ENCODE measurements around the gene EGLN3.

EGLN3 gene

GRCh38 chr14:33931461-33931860, 19.4 kb downstream of the EGLN3 start (continued):
- TF ChIP-seq, protein P1, sequence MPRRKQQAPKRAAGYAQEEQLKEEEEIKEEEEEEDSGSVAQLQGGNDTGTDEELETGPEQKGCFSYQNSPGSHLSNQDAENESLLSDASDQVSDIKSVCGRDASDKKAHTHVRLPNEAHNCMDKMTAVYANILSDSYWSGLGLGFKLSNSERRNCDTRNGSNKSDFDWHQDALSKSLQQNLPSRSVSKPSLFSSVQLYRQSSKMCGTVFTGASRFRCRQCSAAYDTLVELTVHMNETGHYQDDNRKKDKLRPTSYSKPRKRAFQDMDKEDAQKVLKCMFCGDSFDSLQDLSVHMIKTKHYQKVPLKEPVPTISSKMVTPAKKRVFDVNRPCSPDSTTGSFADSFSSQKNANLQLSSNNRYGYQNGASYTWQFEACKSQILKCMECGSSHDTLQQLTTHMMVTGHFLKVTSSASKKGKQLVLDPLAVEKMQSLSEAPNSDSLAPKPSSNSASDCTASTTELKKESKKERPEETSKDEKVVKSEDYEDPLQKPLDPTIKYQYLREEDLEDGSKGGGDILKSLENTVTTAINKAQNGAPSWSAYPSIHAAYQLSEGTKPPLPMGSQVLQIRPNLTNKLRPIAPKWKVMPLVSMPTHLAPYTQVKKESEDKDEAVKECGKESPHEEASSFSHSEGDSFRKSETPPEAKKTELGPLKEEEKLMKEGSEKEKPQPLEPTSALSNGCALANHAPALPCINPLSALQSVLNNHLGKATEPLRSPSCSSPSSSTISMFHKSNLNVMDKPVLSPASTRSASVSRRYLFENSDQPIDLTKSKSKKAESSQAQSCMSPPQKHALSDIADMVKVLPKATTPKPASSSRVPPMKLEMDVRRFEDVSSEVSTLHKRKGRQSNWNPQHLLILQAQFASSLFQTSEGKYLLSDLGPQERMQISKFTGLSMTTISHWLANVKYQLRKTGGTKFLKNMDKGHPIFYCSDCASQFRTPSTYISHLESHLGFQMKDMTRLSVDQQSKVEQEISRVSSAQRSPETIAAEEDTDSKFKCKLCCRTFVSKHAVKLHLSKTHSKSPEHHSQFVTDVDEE (CRISPR knock-in tag; IDR thresholded peaks at IDR 0.05) = no peak
- TF ChIP-seq, protein P2, sequence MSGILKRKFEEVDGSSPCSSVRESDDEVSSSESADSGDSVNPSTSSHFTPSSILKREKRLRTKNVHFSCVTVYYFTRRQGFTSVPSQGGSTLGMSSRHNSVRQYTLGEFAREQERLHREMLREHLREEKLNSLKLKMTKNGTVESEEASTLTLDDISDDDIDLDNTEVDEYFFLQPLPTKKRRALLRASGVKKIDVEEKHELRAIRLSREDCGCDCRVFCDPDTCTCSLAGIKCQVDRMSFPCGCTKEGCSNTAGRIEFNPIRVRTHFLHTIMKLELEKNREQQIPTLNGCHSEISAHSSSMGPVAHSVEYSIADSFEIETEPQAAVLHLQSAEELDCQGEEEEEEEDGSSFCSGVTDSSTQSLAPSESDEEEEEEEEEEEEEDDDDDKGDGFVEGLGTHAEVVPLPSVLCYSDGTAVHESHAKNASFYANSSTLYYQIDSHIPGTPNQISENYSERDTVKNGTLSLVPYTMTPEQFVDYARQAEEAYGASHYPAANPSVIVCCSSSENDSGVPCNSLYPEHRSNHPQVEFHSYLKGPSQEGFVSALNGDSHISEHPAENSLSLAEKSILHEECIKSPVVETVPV (CRISPR knock-in tag; IDR thresholded peaks at IDR 0.05) = no peak
- no peak for TF ChIP-seq ZNF70 (CRISPR knock-in tag; IDR thresholded peaks at IDR 0.05)
- no peak for TF ChIP-seq BACH2 (CRISPR knock-in tag; IDR thresholded peaks at IDR 0.05; ENCODE audit: borderline replicate concordance)
- no peak for TF ChIP-seq PPARA (CRISPR knock-in tag; IDR thresholded peaks at IDR 0.05; ENCODE audit: borderline replicate concordance)

- TF ChIP-seq, protein P3, sequence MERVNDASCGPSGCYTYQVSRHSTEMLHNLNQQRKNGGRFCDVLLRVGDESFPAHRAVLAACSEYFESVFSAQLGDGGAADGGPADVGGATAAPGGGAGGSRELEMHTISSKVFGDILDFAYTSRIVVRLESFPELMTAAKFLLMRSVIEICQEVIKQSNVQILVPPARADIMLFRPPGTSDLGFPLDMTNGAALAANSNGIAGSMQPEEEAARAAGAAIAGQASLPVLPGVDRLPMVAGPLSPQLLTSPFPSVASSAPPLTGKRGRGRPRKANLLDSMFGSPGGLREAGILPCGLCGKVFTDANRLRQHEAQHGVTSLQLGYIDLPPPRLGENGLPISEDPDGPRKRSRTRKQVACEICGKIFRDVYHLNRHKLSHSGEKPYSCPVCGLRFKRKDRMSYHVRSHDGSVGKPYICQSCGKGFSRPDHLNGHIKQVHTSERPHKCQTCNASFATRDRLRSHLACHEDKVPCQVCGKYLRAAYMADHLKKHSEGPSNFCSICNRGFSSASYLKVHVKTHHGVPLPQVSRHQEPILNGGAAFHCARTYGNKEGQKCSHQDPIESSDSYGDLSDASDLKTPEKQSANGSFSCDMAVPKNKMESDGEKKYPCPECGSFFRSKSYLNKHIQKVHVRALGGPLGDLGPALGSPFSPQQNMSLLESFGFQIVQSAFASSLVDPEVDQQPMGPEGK (CRISPR knock-in tag; IDR thresholded peaks at IDR 0.05; ENCODE audit: borderline replicate concordance) = no peak
- no peak for TF ChIP-seq TCF4 (CRISPR knock-in tag; IDR thresholded peaks at IDR 0.05; ENCODE audit: borderline replicate concordance)
- no peak for TF ChIP-seq ZNF565 (CRISPR knock-in tag; conservative IDR thresholded peaks at IDR 0.05; ENCODE audit: low read depth)
- TF ChIP-seq GLIS3 (CRISPR knock-in tag; IDR thresholded peaks at IDR 0.05) = no peak
- no peak for TF ChIP-seq RARB (CRISPR knock-in tag; IDR thresholded peaks at IDR 0.05)
- no peak for TF ChIP-seq TOX (CRISPR knock-in tag; IDR thresholded peaks at IDR 0.05; ENCODE audit: borderline replicate concordance)
- no peak for TF ChIP-seq ZNF70 (CRISPR knock-in tag; IDR thresholded peaks at IDR 0.05)
- TF ChIP-seq, protein P2 (CRISPR knock-in tag; IDR thresholded peaks at IDR 0.05) = no peak
- no peak for TF ChIP-seq SNAI2 (CRISPR knock-in tag; IDR thresholded peaks at IDR 0.05)
- no peak for TF ChIP-seq ZNF8 (CRISPR knock-in tag; IDR thresholded peaks at IDR 0.05)
- TF ChIP-seq ZFP3 (CRISPR knock-in tag; IDR thresholded peaks at IDR 0.05) = no peak
- no peak for TF ChIP-seq ZFP30 (CRISPR knock-in tag; IDR thresholded peaks at IDR 0.05)
- no peak for TF ChIP-seq ZC3H10 (CRISPR knock-in tag; IDR thresholded peaks at IDR 0.05)
- no peak for ATAC-seq
Observed at GRCh38 chr14:33930439-33930838, 20.4 kb downstream of the EGLN3 start.

GRCh38 chr14:33929799-33930408, 21.0 kb downstream of the EGLN3 start:
- no peak for TF ChIP-seq ZNF70 (CRISPR knock-in tag; IDR thresholded peaks at IDR 0.05)
- TF ChIP-seq, protein P3 (CRISPR knock-in tag; IDR thresholded peaks at IDR 0.05; ENCODE audit: borderline replicate concordance) = no peak
- TF ChIP-seq TCF4 (CRISPR knock-in tag; IDR thresholded peaks at IDR 0.05; ENCODE audit: borderline replicate concordance) = no peak
- TF ChIP-seq ZNF8 (CRISPR knock-in tag; IDR thresholded peaks at IDR 0.05) = no peak
- TF ChIP-seq ESRRG (CRISPR knock-in tag; IDR thresholded peaks at IDR 0.05) = no peak
- TF ChIP-seq, protein P4, sequence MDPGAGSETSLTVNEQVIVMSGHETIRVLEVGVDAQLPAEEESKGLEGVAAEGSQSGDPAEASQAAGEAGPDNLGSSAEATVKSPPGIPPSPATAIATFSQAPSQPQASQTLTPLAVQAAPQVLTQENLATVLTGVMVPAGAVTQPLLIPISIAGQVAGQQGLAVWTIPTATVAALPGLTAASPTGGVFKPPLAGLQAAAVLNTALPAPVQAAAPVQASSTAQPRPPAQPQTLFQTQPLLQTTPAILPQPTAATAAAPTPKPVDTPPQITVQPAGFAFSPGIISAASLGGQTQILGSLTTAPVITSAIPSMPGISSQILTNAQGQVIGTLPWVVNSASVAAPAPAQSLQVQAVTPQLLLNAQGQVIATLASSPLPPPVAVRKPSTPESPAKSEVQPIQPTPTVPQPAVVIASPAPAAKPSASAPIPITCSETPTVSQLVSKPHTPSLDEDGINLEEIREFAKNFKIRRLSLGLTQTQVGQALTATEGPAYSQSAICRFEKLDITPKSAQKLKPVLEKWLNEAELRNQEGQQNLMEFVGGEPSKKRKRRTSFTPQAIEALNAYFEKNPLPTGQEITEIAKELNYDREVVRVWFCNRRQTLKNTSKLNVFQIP (CRISPR knock-in tag; IDR thresholded peaks at IDR 0.05; ENCODE audit: borderline replicate concordance, low read depth) = no peak
- TF ChIP-seq, protein P1 (CRISPR knock-in tag; IDR thresholded peaks at IDR 0.05) = no peak
- TF ChIP-seq, protein P2 (CRISPR knock-in tag; IDR thresholded peaks at IDR 0.05) = no peak
- TF ChIP-seq ISL1 (CRISPR knock-in tag; IDR thresholded peaks at IDR 0.05) = no peak
- no peak for TF ChIP-seq OSR1 (CRISPR knock-in tag; IDR thresholded peaks at IDR 0.05)
- no peak for ATAC-seq
